GM19240 (cell line): ENCODE results near the gene OR10R2.
"Not testable (repeated sequence)": the region's sequence is repeated elsewhere in the genome, so short reads cannot be mapped to it uniquely, and the experiment has no call there.

Source experiments
- DNase-seq: peaks from one replicate; pipeline ENCODE4 v3.0.0; 2011; ENCODE audit warnings: low spot score; ENCODE audit not compliant: insufficient read length

OR10R2 gene

DNA sequence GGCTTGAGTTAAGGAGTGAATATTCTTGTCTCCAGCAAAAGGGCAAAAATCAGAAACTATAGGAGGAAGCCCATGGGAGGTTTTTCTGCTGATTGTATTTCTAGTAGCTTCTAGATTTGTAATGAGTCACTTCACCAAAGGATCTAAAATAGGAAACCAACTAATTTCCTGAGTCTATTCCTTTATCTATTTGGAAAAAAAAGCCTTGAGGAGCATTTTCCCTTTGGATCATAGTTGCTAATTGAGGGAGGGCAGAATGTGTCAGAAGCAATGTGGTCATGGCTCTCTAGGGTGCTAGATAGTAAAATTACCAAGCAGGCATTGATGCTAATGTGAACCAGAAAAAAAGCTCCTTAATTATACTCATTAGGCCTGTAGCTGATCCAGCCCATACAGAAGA is at the start of gene OR10R2:
OR10R2 (plus strand) TSS at position 301 of the 400 bp plus-strand sequence. CDS start 106 bp downstream, outside the sequence.
- no peak for DNase-seq

DNA sequence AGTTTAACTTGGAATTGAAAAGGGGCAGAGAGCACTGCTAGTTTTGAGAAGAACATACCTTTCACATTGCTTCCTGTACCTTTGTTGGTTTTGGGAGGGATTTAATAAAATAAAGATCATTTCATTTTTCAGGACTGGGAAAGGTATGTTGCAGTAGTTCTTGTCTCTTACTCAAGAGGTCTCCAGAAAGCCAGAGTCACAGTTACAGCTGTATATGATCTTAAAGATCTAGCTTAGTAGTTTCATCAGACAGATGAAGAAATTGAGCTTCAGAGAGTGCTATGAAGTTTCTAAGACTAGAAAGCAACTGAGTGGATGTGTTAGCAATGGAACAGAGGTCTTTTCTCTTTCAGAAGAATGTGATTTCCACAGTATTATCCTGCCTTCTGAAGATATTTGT is 47.0 kb upstream of the OR10R2 start:
- no peak for DNase-seq

- no peak for DNase-seq
These were observed 45.9 kb upstream of the OR10R2 start, which contains the start of gene OR10K2 for GRCh38 chr1:158426137-158426536. Gene OR10K2 (minus strand): TSS chr1:158426237. CDS start chr1:158420866, 5,371 bp downstream.

- not testable (repeated sequence) for DNase-seq
These were observed 41.9 kb upstream of the OR10R2 start for GRCh38 chr1:158430163-158430562.

DNA sequence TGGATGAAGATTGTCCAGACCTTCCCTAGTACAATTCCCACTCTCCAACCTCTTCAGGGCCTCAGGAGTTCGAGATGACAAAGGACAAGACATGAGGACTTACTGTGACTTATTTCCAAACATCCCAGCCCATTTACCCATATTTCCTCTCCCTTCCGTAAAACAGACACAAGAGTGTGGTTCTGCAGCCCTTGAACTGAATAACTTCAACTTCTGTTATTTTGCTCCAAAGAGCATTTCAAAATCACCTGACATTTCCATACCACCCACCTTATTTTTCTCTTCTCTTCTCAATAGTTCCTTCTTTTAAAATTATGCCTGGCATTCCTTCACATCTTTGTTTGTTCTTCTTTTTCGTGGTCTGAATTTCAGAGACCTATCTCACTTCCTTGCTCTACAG is 37.3 kb upstream of the OR10R2 start:
- no peak for DNase-seq

GRCh38 chr1:158445376-158445775 is 26.6 kb upstream of the OR10R2 start:
- no peak for DNase-seq

- DNase-seq = no peak
These were observed 17.5 kb upstream of the OR10R2 start for GRCh38 chr1:158454537-158454936.

- DNase-seq = no peak
These were observed 14.8 kb upstream of the OR10R2 start for GRCh38 chr1:158457246-158457645.

DNA sequence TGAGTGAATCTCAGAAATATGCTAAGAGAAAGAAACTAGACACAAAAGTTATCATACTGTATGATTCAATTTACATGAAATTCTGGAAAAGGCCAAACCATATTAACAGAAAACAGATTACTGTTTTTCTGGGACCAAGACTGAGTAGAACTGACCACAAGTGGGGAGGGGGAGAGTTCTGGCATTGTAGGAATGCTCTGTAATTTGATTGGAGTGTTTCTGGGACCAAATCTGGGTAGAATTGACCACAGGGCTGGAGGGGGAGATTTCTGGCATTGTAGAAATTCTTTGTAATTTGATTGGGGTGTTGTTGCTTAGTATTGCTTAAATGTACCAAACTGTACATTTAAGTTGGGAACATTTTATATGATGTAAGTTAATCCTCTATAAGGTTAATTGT is 13.8 kb upstream of the OR10R2 start:
- DNase-seq = no peak

- no peak for DNase-seq
These were observed 10.5 kb upstream of the OR10R2 start, which contains the start of gene OR10K1 for GRCh38 chr1:158461534-158461933. Gene OR10K1 (plus strand): TSS chr1:158461834. CDS start chr1:158465562, 3,728 bp downstream.

- no peak for DNase-seq
These were observed 13.4 kb downstream of the OR10R2 start for GRCh38 chr1:158485455-158485854.

- DNase-seq = no peak
These were observed 19.3 kb downstream of the OR10R2 start for GRCh38 chr1:158491316-158491715.

- DNase-seq = no peak
These were observed 21.0 kb downstream of the OR10R2 start for GRCh38 chr1:158493054-158493453.

DNA sequence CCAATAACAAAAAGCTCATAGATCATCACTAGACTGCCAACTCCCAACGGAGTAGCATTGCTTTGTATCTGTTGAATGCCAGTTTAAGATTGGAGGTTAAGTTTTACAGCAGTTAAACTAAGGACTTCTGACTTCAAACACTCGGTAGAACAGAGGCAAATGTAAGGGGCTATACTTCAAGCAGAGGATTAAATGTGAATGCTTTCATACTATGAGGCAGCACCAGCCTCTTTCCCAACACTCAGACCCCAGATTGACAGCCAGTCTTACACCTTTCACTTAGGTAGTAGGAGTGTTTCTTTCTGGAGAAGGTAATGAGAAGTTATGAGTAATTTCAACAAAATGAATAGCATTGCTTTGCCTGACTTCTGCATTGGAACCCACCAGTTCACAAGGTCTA is 22.8 kb downstream of the OR10R2 start:
- no peak for DNase-seq

- no peak for DNase-seq
These were observed 24.4 kb downstream of the OR10R2 start for GRCh38 chr1:158496374-158496773.

DNA sequence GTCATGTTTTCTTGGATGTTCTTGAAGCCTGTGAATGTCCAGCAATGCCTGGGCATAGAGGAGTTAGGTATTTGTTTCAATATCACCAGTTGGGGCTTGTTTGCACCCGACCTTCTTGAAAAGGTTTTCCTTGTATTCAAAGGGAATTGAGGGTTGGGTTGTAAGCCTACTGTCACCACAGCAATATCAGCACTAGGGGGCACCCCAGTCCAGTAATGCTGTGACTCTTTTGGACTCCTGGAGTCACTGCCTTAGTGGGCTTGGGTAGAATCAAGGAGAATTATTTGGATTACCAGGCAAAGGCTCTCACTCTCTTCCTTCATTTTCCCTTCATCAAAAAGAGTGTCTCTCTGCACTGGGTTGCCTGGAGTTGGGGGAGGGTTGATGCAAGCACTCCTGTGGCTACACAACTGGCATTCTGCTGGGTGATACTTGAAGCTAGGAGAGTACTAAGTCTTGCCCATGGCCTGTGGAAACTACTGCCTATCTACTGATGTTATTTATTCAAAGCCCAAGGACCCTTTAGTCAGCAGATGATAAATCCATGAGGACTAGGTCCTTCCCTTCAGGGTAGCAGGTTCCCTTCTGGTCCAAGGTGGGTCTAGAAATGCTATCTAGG is 34.5 kb downstream of the OR10R2 start:
- DNase-seq = no peak

DNA sequence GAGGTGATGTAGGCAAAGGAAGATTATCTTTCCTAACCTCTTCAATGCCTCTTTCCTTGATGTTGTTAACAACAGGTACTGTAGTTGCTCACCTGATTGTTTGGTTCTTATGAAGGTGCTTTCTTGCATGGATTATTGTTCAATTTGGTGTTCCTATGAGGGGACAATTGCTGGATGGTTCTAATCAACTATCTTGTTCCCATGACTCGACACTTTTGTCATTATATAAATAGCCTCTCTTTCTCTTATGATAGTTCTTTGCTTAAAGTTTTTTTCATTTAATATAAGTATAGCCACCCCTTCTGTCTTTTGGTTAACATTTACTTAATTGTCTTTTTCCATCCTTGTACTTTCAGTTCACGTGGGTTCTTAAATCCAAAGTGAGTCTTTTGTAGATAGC is 35.5 kb downstream of the OR10R2 start:
- no peak for DNase-seq

GRCh38 chr1:158509471-158510156 is 37.6 kb downstream of the OR10R2 start:
- no peak for DNase-seq

DNA sequence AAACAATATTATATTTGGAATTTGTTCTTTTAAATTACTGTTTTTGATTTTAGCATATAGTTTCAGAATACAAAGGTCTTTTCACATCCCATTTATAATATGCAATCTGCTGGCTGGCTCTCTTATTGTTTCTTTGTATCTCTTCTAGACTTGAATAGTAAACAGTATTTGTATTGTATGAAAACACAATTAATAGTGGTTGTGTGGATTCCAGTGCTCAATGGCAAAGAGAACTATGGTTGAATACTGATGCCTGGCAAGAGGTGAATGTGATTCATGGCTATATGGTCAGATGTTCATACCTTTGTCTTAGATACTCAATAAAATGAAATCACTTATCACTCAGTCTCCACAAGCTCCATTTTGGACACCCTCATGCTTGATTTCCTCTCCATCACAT is 44.9 kb downstream of the OR10R2 start:
- no peak for DNase-seq

- no peak for DNase-seq
These were observed 48.0 kb downstream of the OR10R2 start for GRCh38 chr1:158520021-158520420.

DNA sequence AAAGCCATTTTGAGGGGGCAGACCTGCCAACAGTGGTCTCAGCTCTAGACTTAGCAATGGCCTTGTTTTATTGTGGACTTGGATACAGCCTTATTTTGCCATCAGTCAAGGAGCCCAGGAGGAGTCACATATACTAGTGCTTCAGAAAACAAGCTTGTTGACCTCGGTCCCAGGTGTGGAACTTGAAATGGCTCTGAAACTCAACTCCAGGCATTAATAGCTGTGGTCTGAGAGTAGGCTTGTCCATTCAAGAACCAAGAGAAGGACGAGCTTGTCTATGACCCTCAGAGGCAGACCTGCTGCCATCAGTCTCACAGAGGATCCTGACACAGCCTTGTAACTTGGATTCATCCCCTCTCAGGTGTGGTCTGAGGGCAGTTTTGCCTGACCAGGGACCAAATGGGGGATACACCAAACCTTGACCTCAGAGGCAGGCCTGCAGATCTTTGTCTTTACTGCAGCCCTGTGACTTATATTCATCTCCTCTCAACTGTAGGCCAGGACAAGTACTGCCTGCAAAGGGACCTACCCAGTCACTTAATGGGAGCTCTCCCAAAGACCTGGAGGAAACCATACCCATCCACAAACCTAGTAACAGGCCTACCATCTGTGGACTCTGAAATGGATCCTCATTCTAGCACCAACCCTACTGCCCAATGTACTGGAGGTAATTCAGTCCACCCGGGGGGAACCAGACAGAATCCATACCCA is 49.1 kb downstream of the OR10R2 start:
- no peak for DNase-seq

DNA sequence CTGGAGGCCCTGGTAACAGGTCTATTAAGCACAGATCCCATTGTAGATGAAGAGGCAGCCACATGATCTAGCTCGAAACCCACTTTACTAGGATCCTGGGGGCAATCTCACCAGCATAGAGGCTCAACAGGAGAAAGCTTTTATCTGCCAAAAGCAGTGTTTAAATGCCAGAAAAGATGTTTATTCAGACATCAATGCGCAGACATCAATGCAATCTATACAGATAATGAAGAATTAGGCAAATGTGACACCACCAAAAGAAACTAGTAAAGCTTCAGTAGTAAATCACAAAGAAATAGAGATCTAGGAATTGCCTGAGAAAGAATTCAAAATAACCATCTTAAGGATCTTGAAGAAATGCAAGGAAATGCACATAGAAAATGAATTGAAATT is 49.6 kb downstream of the OR10R2 start:
- no peak for DNase-seq
